Stimulated activated CD8-positive, alpha-beta memory T cell treated with anti-CD3 and anti-CD28 coated beads, Interleukin-2, amount 100 ng/mL, for 1 hour (primary cell): ENCODE results near the gene CPXM2.

Source experiments
- DNase-seq, 2 donors: peaks; one replicate each; pipeline ENCODE4 v3.0.0-alpha.2; 2020; ENCODE audit warnings: low read depth in 2 of 2

The CPXM2 gene

GRCh38 chr10:123800289-123800688 is 91.3 kb downstream of the CPXM2 start:
- no peak for DNase-seq

- no peak for DNase-seq
These were observed 92.8 kb downstream of the CPXM2 start for GRCh38 chr10:123798856-123799255.

GRCh38 chr10:123797813-123798212 is 93.8 kb downstream of the CPXM2 start:
- DNase-seq = no peak

GRCh38 chr10:123796736-123797135 is 94.9 kb downstream of the CPXM2 start:
- DNase-seq = no peak

GRCh38 chr10:123795846-123796590 is 95.6 kb downstream of the CPXM2 start:
- no peak for DNase-seq

- DNase-seq = no peak
These were observed 96.3 kb downstream of the CPXM2 start for GRCh38 chr10:123795196-123795780.

- no peak for DNase-seq
These were observed 99.2 kb downstream of the CPXM2 start for GRCh38 chr10:123792248-123792978.

GRCh38 chr10:123790132-123790885 is 101.3 kb downstream of the CPXM2 start:
- no peak for DNase-seq

- no peak for DNase-seq
These were observed 102.6 kb downstream of the CPXM2 start for GRCh38 chr10:123788981-123789380.

GRCh38 chr10:123787566-123787965 is 104.0 kb downstream of the CPXM2 start:
- DNase-seq = no peak

- DNase-seq = no peak
These were observed 104.7 kb downstream of the CPXM2 start for GRCh38 chr10:123786896-123787295.

- no peak for DNase-seq
These were observed 105.3 kb downstream of the CPXM2 start for GRCh38 chr10:123786306-123786705.

- no peak for DNase-seq
These were observed 107.0 kb downstream of the CPXM2 start for GRCh38 chr10:123784646-123785045.

- no peak for DNase-seq
These were observed 107.4 kb downstream of the CPXM2 start for GRCh38 chr10:123784216-123784615.

- no peak for DNase-seq
These were observed 108.3 kb downstream of the CPXM2 start for GRCh38 chr10:123783296-123783695.

GRCh38 chr10:123782549-123782948 is 109.1 kb downstream of the CPXM2 start:
- DNase-seq = no peak

GRCh38 chr10:123781956-123782500 is 109.6 kb downstream of the CPXM2 start:
- no peak for DNase-seq

- DNase-seq = no peak
These were observed 110.2 kb downstream of the CPXM2 start for GRCh38 chr10:123781324-123781900.

GRCh38 chr10:123778719-123779517 is 112.7 kb downstream of the CPXM2 start:
- DNase-seq = no peak

GRCh38 chr10:123777881-123778280 is 113.7 kb downstream of the CPXM2 start:
- no peak for DNase-seq
